Measurements from ENCODE around the gene DHRSX. TPM values are rescaled to one million over a fixed set of nuclear protein-coding genes. Genes with fewer than 3 reads are reported as not detected.

Gene DHRSX
- total RNA-seq, 2 donors from 2014 or later, result 19.9 to 21.9 TPM

DNA sequence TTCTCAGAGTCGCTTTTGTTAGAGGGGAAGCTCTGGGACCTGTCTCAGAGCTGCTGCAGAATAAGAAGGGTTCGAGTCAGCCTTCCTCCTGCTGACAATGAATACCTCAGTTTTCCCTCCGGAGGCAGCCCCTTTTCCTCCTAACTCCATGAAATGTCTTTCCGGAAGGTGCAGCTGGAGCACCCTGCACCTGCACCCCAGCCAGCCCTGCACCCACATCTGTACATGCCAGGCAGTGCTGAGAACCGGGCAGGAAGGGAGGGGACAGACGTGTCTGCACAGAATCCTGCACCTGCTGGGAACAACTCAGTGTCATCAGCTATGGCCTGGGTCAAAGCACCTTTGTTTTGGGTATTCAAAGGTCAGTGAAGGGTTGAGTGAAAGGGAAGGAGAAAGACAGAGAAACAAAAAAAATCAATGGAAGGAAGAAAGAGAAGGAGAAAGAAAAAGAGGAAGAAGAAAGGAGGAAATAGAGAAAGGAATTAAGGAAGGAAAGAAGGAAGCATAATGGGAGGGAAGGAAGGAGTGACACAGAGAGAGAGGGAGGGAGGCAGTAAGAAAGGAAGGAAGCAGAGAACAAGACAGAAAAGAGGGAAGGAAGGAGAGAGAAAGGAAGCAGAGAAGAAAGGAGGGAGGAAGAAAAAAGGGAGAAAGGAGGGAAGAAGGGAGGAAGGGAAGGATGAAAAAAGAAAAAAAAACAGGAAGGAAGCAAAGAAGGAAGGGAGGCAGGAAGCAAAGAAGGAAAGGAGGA lies 273.7 kb downstream of the DHRSX start:
- no peak overlapping the region for H3K27ac ChIP-seq
- H3K4me3 ChIP-seq, result no peak overlapping the region
- no peaks in the 10 kb centered on the region for H3K9me3 ChIP-seq
- H3K36me3 ChIP-seq, result no peaks in the 10 kb centered on the region
- H3K27me3 ChIP-seq, result no peaks in the 10 kb centered on the region
- TF ChIP-seq, protein P1, sequence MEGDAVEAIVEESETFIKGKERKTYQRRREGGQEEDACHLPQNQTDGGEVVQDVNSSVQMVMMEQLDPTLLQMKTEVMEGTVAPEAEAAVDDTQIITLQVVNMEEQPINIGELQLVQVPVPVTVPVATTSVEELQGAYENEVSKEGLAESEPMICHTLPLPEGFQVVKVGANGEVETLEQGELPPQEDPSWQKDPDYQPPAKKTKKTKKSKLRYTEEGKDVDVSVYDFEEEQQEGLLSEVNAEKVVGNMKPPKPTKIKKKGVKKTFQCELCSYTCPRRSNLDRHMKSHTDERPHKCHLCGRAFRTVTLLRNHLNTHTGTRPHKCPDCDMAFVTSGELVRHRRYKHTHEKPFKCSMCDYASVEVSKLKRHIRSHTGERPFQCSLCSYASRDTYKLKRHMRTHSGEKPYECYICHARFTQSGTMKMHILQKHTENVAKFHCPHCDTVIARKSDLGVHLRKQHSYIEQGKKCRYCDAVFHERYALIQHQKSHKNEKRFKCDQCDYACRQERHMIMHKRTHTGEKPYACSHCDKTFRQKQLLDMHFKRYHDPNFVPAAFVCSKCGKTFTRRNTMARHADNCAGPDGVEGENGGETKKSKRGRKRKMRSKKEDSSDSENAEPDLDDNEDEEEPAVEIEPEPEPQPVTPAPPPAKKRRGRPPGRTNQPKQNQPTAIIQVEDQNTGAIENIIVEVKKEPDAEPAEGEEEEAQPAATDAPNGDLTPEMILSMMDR (IDR thresholded peaks at IDR 0.05), result no peak
- no peaks in the 10 kb centered on the region for H3K4me1 ChIP-seq
- no peak for DNase-seq (ENCODE audit: low spot score)

DNA sequence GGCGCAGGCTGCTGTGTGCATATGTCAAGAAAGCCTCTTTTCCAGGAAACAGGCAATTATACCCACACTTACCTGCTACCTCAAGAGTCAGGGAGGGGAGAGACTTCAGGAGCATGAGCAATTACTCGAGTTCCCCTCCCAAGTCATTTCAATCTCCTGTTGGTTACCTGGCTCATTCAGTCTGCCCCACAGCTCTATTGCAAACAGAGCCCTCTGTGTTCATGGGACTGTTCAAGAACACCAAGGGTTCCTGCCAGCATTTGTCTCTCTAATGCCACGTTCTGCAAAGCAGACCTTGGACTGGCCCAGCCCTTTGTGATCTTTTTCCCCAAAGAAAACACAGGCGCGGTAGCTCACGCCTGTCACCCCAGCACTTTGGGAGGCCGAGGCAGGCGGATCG lies 274.6 kb downstream of the DHRSX start:
- H3K4me3 ChIP-seq, result no peak overlapping the region

GRCh38 chrX:2224597-2225235 lies 276.1 kb downstream of the DHRSX start:
- Histone ChIP-seq H3K27ac (no peak overlapping the region), H3K4me1 (no peaks in the 10 kb centered on the region), H3K27me3 (no peaks in the 10 kb centered on the region), H3K36me3 (peaks cover 15% of the 10 kb centered on the region), H3K9me3 (peaks cover 0 to 12% of the 10 kb centered on the region in 2 donors), H3K4me3 (no peak overlapping the region)
- TF ChIP-seq, protein P1 (IDR thresholded peaks at IDR 0.05), result no peak
- no peak for DNase-seq (ENCODE audit: low spot score)

More for the DNA sequence above, 274.6 kb downstream of the DHRSX start:
- Histone ChIP-seq H3K27me3 (no peaks in the 10 kb centered on the region), H3K36me3 (peaks cover under 1% of the 10 kb centered on the region), H3K27ac (no peak overlapping the region), H3K9me3 (no peaks in the 10 kb centered on the region), H3K4me1 (no peaks in the 10 kb centered on the region)
- DNase-seq (ENCODE audit: low spot score), result no peak
- TF ChIP-seq, protein P1 (IDR thresholded peaks at IDR 0.05), result no peak

- H3K27ac ChIP-seq, result no peak overlapping the region
- no peaks in the 10 kb centered on the region for H3K4me1 ChIP-seq
- no peak overlapping the region for H3K4me3 ChIP-seq
- TF ChIP-seq, protein P1 (IDR thresholded peaks at IDR 0.05), result no peak
- DNase-seq (ENCODE audit: low spot score), result no peak
- peaks cover 0 to 18% of the 10 kb centered on the region in 2 donors for H3K9me3 ChIP-seq
- no peaks in the 10 kb centered on the region for H3K27me3 ChIP-seq
- peaks cover 17% of the 10 kb centered on the region for H3K36me3 ChIP-seq
These were observed 276.6 kb downstream of the DHRSX start for GRCh38 chrX:2224161-2224560.

DNA sequence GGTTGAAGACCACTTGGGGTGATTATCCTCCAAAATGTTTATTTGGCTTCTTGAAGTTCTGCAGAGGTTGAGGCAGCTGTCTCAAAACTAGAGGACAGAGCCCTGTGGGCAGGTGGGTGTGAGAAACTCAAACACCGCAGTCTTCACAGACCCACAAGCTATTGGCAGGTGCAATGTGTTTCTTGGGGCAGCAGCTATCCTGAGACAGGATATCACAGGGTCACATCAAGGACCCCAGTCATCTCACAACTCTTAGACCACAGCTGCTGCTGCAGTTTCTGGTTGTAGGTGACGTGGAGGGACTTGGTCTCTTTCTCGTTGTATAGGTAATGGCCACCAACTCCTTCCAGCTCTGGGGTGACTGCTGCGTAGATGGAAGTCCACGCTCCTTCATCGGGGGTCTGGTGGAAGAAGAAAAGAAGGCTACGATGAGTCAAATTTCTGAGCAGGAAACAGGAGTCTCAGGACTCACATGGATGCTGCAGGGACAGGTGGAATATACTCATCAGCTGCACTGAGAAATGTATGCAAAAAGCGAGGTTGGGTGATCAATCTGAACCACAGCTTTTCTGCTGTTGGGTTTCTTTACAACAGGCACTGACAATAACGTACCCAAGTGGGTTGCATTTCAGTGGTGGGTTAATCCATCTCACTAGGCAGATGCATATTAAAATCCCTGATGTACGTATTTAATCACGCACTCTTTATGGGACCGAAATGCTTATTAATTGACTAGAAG lies 279.8 kb downstream of the DHRSX start:
- no peak for DNase-seq (ENCODE audit: low spot score)
- Histone ChIP-seq H3K36me3 (peaks cover 17% of the 10 kb centered on the region), H3K27ac (no peak overlapping the region), H3K4me1 (no peaks in the 10 kb centered on the region), H3K4me3 (no peak overlapping the region), H3K9me3 (peaks cover 0 to 32% of the 10 kb centered on the region in 2 donors), H3K27me3 (no peaks in the 10 kb centered on the region)
- TF ChIP-seq, protein P1 (IDR thresholded peaks at IDR 0.05), result no peak

Measured in right atrium auricular region (tissue), 2 donors.